Naive B cell (primary cell): ENCODE data around the gene L1CAM. TPM values are rescaled to one million over a fixed set of nuclear protein-coding genes. Genes with fewer than 3 reads are reported as not detected.

ENCODE experiments used
- ATAC-seq, 2 donors: fragments of 150-1000 bp; cut with Tn5 transposase; 2 replicates each; pipeline ENCODE4 v1.10.0; 2021; ENCODE audit warnings: low read depth in 2 of 2, mild to moderate bottlenecking in 2 of 2, moderate library complexity in 2 of 2
- DNase-seq: peaks from one replicate; pipeline ENCODE4 v3.0.0; 2022
- H3K27ac Mint-ChIP-seq, 6 donors: one replicate each; pipeline ENCODE4 v1.8.0; 2020 to 2022; ENCODE audit warnings: mild to moderate bottlenecking in 6 of 6, mixed read lengths in 6 of 6, moderate library complexity in 5 of 6, inconsistent platforms in 2 of 6
- H3K27me3 Mint-ChIP-seq, 3 donors: one replicate each; pipeline ENCODE4 v1.8.0; 2021 to 2022; ENCODE audit warnings: mixed read lengths in 3 of 3, mild to moderate bottlenecking in 1 of 3
- H3K36me3 Mint-ChIP-seq, 2 donors: one replicate each; pipeline ENCODE4 v1.8.0; 2020 to 2022; ENCODE audit warnings: mixed read lengths in 2 of 2, inconsistent platforms in 1 of 2, mild to moderate bottlenecking in 1 of 2
- H3K4me1 Mint-ChIP-seq, 3 donors: one replicate each; pipeline ENCODE4 v1.8.0; 2020 to 2022; ENCODE audit warnings: mixed read lengths in 3 of 3, inconsistent platforms in 1 of 3, mild to moderate bottlenecking in 1 of 3, moderate library complexity in 1 of 3
- H3K4me3 Mint-ChIP-seq, 8 donors: one replicate each; pipeline ENCODE4 v1.8.0; 2020 to 2022; ENCODE audit warnings: mild to moderate bottlenecking in 8 of 8, mixed read lengths in 8 of 8, moderate library complexity in 8 of 8, inconsistent platforms in 2 of 8
- H3K9me3 Mint-ChIP-seq, 7 donors: one replicate each; pipeline ENCODE4 v1.8.0; 2020 to 2022; ENCODE audit warnings: mixed read lengths in 7 of 7, mild to moderate bottlenecking in 5 of 7, inconsistent platforms in 2 of 7, moderate library complexity in 1 of 7
- polyA plus RNA-seq, 6 donors: library from polyadenylated mRNA; unstranded; fragments of 300-500 nt; fragmentation: Illumina TruSeq; gene quantifications; one replicate each; pipeline ENCODE4 v1.2.3, GENCODE V29; 2021; ENCODE audit warnings: low read depth in 6 of 6

L1CAM gene
- polyA plus RNA-seq, 6 donors from 2014 or later = 1.1 to 2.1 (median 1.2) TPM; not detected in 1

- no peak overlapping the region for H3K4me3 Mint-ChIP-seq
- ATAC-seq (no peak), DNase-seq (no peak)
- H3K27me3 Mint-ChIP-seq = peaks cover 0 to 7% (median 6%) of the 10 kb centered on the region in 3 donors
- peaks cover 11 to 18% (median 14%) of the 10 kb centered on the region in 3 donors for H3K4me1 Mint-ChIP-seq
- H3K27ac Mint-ChIP-seq = no peak overlapping the region
- peaks cover 0 to 6% of the 10 kb centered on the region in 2 donors for H3K36me3 Mint-ChIP-seq
- no peaks in the 10 kb centered on the region for H3K9me3 Mint-ChIP-seq
These were observed 24.8 kb downstream of the L1CAM start for GRCh38 chrX:153861151-153861550.

GRCh38 chrX:153857348-153857903 is 28.5 kb downstream of the L1CAM start:
- no peak for DNase-seq
- Mint-ChIP-seq H3K27ac (no peak overlapping the region), H3K27me3 (peaks cover 0 to 17% (median 16%) of the 10 kb centered on the region in 3 donors), H3K4me3 (peak overlapping the region in 1 of 8 donors; percentile 80), H3K36me3 (no peaks in the 10 kb centered on the region), H3K9me3 (no peaks in the 10 kb centered on the region), H3K4me1 (peaks cover 11 to 18% (median 18%) of the 10 kb centered on the region in 3 donors)
- ATAC-seq = no peak

- Mint-ChIP-seq H3K36me3 (peaks cover 0 to 4% of the 10 kb centered on the region in 2 donors), H3K27me3 (peaks cover 5 to 37% (median 37%) of the 10 kb centered on the region in 3 donors), H3K4me1 (peaks cover 11 to 18% (median 12%) of the 10 kb centered on the region in 3 donors), H3K4me3 (no peak overlapping the region), H3K9me3 (no peaks in the 10 kb centered on the region), H3K27ac (no peak overlapping the region)
- DNase-seq (no peak), ATAC-seq (no peak)
These were observed 31.3 kb downstream of the L1CAM start for GRCh38 chrX:153854702-153855101.

GRCh38 chrX:153853902-153854267 is 32.1 kb downstream of the L1CAM start:
- peaks cover 0 to 4% of the 10 kb centered on the region in 2 donors for H3K36me3 Mint-ChIP-seq

GRCh38 chrX:153853180-153853901 is 32.6 kb downstream of the L1CAM start:
- peaks cover 9 to 37% (median 37%) of the 10 kb centered on the region in 3 donors for H3K27me3 Mint-ChIP-seq
- DNase-seq = no peak
- no peak for ATAC-seq
- no peak overlapping the region for H3K27ac Mint-ChIP-seq
- H3K4me3 Mint-ChIP-seq = no peak overlapping the region
- peaks cover 0 to 4% of the 10 kb centered on the region in 2 donors for H3K36me3 Mint-ChIP-seq
- no peaks in the 10 kb centered on the region for H3K9me3 Mint-ChIP-seq
- H3K4me1 Mint-ChIP-seq = peaks cover 8 to 15% (median 12%) of the 10 kb centered on the region in 3 donors

More at GRCh38 chrX:153853902-153854267, 32.1 kb downstream of the L1CAM start:
- DNase-seq (no peak), ATAC-seq (no peak)
- Mint-ChIP-seq H3K27me3 (peaks cover 8 to 37% (median 37%) of the 10 kb centered on the region in 3 donors), H3K4me1 (peaks cover 8 to 15% (median 12%) of the 10 kb centered on the region in 3 donors), H3K4me3 (no peak overlapping the region), H3K9me3 (no peaks in the 10 kb centered on the region), H3K27ac (no peak overlapping the region)

GRCh38 chrX:153851981-153852380 is 34.0 kb downstream of the L1CAM start:
- Mint-ChIP-seq H3K4me1 (peaks cover under 1 to 5% (median 5%) of the 10 kb centered on the region in 3 donors), H3K4me3 (no peak overlapping the region), H3K27ac (no peak overlapping the region), H3K27me3 (peaks cover 13 to 37% (median 31%) of the 10 kb centered on the region in 3 donors), H3K9me3 (no peaks in the 10 kb centered on the region), H3K36me3 (peaks cover 0 to 4% of the 10 kb centered on the region in 2 donors)
- ATAC-seq (no peak), DNase-seq (no peak)

GRCh38 chrX:153848325-153848724 is 37.6 kb downstream of the L1CAM start:
- H3K4me3 Mint-ChIP-seq = no peak overlapping the region
- H3K27ac Mint-ChIP-seq = no peak overlapping the region
- no peak for ATAC-seq
- H3K4me1 Mint-ChIP-seq = peaks cover 6 to 13% (median 10%) of the 10 kb centered on the region in 3 donors
- peaks cover 16 to 35% (median 25%) of the 10 kb centered on the region in 3 donors for H3K27me3 Mint-ChIP-seq
- peaks cover 0 to 3% (median 0%) of the 10 kb centered on the region in 7 donors for H3K9me3 Mint-ChIP-seq
- DNase-seq = no peak
- H3K36me3 Mint-ChIP-seq = peaks cover 6 to 7% of the 10 kb centered on the region in 2 donors

GRCh38 chrX:153845842-153846241 is 40.1 kb downstream of the L1CAM start:
- Mint-ChIP-seq H3K4me3 (peak overlapping the region in 1 of 8 donors; percentile 59), H3K27ac (no peak overlapping the region), H3K4me1 (peaks cover 6 to 13% (median 9%) of the 10 kb centered on the region in 3 donors), H3K9me3 (peaks cover 0 to 4% (median 0%) of the 10 kb centered on the region in 7 donors), H3K36me3 (peaks cover 5 to 8% of the 10 kb centered on the region in 2 donors), H3K27me3 (peaks cover 14 to 18% (median 16%) of the 10 kb centered on the region in 3 donors)
- ATAC-seq (no peak), DNase-seq (no peak)

GRCh38 chrX:153845195-153845594 is 40.8 kb downstream of the L1CAM start:
- ATAC-seq (no peak), DNase-seq (no peak)
- Mint-ChIP-seq H3K27me3 (peaks cover 9 to 16% (median 12%) of the 10 kb centered on the region in 3 donors), H3K9me3 (peaks cover 0 to 4% (median 0%) of the 10 kb centered on the region in 7 donors), H3K36me3 (peaks cover 5 to 8% of the 10 kb centered on the region in 2 donors), H3K27ac (peak overlapping the region in 1 of 6 donors; percentile 47), H3K4me1 (peaks cover 6 to 13% (median 9%) of the 10 kb centered on the region in 3 donors), H3K4me3 (peak overlapping the region in 3 of 8 donors; percentile 35 to 75 (median 50))

GRCh38 chrX:153844509-153845082 is 41.4 kb downstream of the L1CAM start:
- H3K27me3 Mint-ChIP-seq = peaks cover 9 to 16% (median 14%) of the 10 kb centered on the region in 3 donors
- H3K36me3 Mint-ChIP-seq = peaks cover 5 to 8% of the 10 kb centered on the region in 2 donors
- H3K27ac Mint-ChIP-seq = peak overlapping the region in 1 of 6 donors; percentile 33
- peak; percentile 64 to 87 for ATAC-seq
- DNase-seq = no peak
- peaks cover 6 to 13% (median 9%) of the 10 kb centered on the region in 3 donors for H3K4me1 Mint-ChIP-seq
- peaks cover 0 to 4% (median 0%) of the 10 kb centered on the region in 7 donors for H3K9me3 Mint-ChIP-seq
- H3K4me3 Mint-ChIP-seq = peak overlapping the region in 4 of 8 donors; percentile 22 to 80 (median 42)

- no peak for DNase-seq
- Mint-ChIP-seq H3K27me3 (peaks cover 4 to 33% (median 5%) of the 10 kb centered on the region in 3 donors), H3K4me1 (no peaks in the 10 kb centered on the region), H3K9me3 (peaks cover 0 to 4% (median 0%) of the 10 kb centered on the region in 7 donors), H3K4me3 (no peak overlapping the region), H3K27ac (no peak overlapping the region), H3K36me3 (peaks cover 0 to 6% of the 10 kb centered on the region in 2 donors)
- no peak for ATAC-seq
These were observed 49.1 kb downstream of the L1CAM start for GRCh38 chrX:153836921-153837320.

GRCh38 chrX:153832728-153833127 is 53.2 kb downstream of the L1CAM start:
- peaks cover 0 to 6% of the 10 kb centered on the region in 2 donors for H3K36me3 Mint-ChIP-seq
- peaks cover 0 to 5% (median under 1%) of the 10 kb centered on the region in 7 donors for H3K9me3 Mint-ChIP-seq
- H3K4me1 Mint-ChIP-seq = peaks cover 4 to 6% (median 5%) of the 10 kb centered on the region in 3 donors
- no peak overlapping the region for H3K4me3 Mint-ChIP-seq
- H3K27me3 Mint-ChIP-seq = peaks cover 3 to 39% (median 24%) of the 10 kb centered on the region in 3 donors
- no peak overlapping the region for H3K27ac Mint-ChIP-seq
- ATAC-seq = no peak
- no peak for DNase-seq
